PC-9 (cell line): ENCODE results near the gene UCP3.

ENCODE experiments used
- EZH2 ChIP-seq: fragments of 200-600 bp; sonication (generic); IDR thresholded peaks from 2 replicates; pipeline ENCODE4 v1.8.0; 2017; ENCODE audit warnings: antibody characterized with exemption, low read depth
- TF ChIP-seq, protein P1 (sequence below): fragments of 200-600 bp; sonication (generic); conservative IDR thresholded peaks from 2 replicates; pipeline ENCODE4 v1.6.1; 2017; ENCODE audit warnings: mixed run types, antibody characterized with exemption, mild to moderate bottlenecking, moderate library complexity

DNA sequence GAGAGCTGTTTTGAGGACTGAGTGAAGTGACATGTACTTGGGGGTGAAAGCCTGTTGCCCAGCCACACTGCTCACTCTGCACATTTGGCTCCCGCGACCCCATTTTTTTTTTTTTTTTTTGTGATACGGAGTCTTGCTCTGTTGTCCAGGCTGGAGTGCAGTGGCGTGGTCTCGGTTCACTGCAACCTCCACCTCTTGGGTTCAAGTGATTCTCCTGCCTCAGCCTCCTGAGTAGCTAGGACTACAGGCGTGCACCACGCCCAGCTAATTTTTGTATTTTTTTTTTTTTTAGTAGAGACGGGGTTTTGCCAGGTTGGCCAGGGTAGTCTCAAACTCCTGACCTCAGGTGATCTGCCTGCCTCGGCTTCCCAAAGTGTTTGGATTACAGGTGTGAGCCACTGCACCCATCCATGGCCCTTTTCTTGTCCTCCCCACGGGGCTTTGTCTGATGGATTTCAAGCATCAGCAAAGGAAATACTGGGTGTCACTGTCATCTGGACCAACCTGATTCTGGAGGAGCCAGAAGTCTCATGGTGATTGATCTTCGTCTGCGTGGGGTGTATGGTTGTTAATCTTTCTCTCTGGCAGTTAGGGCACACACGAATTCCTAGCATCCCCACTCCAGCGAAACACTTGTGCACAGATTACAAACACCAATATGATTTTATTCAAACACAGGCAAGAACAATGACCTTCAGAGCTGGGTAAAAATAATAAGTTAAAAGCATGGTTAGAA, 3.4 kb upstream of the UCP3 start:
- TF ChIP-seq, protein P1, sequence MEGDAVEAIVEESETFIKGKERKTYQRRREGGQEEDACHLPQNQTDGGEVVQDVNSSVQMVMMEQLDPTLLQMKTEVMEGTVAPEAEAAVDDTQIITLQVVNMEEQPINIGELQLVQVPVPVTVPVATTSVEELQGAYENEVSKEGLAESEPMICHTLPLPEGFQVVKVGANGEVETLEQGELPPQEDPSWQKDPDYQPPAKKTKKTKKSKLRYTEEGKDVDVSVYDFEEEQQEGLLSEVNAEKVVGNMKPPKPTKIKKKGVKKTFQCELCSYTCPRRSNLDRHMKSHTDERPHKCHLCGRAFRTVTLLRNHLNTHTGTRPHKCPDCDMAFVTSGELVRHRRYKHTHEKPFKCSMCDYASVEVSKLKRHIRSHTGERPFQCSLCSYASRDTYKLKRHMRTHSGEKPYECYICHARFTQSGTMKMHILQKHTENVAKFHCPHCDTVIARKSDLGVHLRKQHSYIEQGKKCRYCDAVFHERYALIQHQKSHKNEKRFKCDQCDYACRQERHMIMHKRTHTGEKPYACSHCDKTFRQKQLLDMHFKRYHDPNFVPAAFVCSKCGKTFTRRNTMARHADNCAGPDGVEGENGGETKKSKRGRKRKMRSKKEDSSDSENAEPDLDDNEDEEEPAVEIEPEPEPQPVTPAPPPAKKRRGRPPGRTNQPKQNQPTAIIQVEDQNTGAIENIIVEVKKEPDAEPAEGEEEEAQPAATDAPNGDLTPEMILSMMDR = no peak
- TF ChIP-seq EZH2 = no peak
